Fibroblast of skin of back (primary cell): ENCODE results near the gene CAMTA1.
"Not testable (repeated sequence)": the region's sequence is repeated elsewhere in the genome, so short reads cannot be mapped to it uniquely, and the experiment has no call there.

Experiments used
- DNase-seq: peaks from one replicate; pipeline ENCODE4 v3.0.0-alpha.2; 2013

CAMTA1 gene

DNA sequence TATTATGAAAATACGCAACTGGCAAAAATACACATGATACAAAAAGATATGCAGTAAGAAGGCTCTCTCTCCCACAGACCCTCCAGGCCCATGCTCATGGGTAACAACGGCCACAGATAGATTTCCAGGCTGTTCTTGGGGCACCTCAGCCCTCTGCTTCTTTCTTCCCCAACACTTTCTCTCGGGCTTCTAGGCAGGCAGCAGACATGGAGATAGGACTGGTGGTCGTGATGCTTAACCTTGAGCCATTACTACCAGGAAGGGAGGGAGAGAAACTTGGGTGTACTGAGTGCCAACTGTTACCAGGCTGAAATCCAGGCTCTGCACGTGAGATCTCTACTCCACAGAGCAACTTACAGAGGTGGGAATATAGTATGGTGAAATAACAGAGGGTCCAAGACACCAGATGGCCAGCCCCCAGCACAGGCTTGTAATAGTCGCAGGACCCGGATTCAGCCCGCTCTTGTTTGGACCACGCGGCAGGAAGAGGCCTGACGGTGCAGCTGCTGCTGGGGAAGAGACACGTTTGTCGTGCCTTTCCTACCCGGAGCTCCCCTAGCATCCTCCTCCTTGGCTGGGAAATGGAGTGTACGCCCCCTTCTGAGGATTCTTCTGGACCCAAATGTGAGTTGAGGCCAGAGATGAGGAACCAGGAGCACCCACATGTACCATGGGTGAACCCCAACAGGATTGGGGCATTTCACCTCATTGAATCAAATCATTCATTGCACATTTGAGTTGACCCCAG, 544.8 kb downstream of the CAMTA1 start:
- no peak for DNase-seq

DNA sequence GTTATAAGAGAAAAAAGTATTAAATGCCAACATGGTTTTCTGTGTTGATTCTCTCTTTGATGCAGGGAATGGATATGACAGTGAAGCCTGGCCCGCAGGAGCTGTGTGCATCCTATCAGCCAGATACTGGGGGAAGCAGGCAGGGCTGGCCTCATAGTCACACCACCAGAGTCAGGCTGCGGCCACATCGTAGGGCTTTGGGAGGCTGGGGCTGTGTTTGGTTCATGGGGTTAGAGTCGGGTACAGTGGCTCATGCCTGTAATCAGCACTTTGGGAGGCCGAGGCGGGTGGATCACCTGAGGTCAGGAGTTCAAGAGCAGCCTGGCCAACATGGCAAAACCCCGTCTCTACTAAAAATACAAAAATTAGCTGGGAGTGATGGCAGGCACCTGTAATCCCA, 545.5 kb downstream of the CAMTA1 start:
- DNase-seq: not testable (repeated sequence)

DNA sequence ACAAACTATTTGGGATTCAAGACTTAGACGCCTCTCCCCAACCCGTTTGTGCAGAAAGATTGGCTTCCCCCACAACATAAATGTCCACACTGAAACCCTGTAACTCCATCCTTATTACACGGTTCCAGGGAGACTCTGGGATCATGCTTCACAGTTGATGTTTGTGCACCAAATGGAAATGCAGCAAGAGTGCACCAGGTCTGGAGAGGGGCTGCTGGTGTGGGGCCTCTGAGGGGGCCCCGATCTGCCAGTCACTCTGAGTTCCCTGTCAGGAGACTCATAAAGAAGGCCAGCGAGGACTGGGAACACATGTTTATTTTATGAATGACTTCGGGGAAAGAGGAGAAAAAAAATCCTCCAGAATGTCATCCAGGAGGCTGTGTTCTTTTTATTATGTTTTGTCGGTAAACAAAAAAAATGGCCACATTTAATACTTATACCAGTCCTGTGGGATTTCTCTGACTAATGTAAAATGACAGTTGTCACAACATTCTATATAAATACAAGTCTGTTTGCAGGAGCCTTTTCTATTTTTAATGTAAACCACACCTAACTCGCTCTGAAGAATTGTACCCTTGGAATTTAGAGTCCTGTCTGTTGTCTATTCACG, 546.8 kb downstream of the CAMTA1 start:
- DNase-seq: peak; percentile 19

DNA sequence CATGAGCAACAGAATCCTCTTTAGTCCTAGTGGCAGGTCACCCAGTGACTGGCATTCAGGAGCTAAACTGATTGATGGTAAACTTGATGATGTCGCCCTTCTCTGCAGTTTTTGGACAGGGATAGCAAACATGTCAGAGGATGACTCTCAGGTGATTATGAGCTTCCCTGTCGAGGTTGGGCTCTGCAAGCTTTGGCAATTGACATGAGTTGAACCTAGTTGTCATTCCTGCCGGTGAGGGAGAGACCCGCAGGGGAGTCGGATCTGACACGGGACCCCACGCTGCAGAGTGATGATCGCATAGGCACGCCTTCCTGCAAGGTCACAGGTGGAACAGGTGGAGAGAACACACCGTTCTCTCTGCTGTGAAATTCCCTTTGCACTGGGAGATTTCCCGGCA, 547.8 kb downstream of the CAMTA1 start:
- DNase-seq: no peak

DNA sequence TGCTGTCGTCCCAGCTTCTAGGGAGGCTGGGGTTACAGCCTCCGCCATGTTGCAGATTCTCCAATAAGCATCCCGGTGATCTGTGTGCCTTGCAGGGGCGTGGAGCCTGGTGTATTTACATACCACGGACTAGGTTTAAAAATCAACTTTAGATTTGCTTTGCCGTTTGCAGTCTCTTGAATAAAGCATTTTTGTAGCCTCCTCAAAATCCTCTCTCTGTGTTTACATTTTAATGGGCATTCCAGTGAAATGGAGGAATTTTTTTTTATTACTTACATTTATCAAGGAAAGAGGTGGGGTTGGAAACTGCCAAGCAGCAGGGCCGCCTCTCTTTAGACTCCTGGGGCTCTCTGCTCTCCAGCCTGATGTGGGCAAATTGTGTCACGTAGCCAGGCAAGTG, 548.4 kb downstream of the CAMTA1 start:
- DNase-seq: no peak

DNA sequence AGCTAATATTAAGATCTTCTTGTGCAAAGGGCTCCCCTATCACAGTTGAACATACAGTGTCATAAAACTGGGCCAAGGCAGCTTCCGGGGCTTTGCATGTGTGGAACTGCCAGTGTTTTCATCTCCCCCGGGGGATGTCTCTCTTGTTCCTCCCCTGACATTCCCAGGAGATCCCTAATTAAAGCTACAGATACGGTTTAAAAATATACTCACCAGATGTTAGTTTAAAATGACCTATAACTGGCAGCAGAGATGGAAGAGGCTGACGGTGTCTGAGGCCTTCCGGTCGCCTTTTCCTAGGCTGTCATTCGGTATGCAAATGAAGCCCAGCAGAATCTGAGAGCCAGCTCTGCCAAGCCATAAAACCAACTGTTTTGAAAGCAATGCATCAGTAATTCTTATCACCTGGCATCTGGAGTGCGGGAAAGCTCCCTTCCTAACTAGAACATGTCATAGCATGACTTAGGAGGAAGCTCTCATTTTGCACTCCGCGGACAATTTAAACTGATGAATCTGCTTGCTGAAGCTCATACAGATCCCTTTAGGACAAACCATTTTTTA, 549.3 kb downstream of the CAMTA1 start:
- peak; percentile 59 for DNase-seq

DNA sequence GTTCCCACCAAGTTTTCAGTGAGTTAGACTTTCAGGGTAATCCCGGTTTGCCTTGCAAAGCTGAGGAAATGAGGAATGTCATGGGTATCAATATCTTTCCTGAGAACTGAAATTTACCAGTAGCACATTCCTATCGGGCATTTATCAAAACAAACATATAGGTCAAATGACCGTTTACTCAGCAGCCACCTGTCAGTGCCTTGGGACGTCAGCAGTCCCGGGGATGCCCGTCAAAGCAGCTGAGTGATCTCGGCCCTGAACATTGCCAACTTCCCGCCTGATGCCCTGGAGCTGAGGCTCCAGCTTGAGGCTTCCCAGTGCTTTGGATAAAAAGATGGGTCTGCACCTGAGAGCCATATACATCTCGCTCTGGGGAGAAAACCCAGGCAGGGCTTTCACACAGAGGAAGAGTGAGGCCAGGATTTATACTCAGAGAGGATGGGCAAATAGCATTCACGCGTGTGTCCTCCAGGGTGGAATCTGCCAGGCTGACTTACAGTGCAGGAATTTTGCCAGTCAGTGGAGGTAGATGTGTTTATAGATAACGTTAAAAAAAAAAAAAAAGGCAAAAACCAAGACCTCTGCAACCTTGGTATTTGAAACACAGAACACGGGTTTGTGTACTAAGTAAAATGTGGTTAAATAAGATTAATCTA, 550.1 kb downstream of the CAMTA1 start:
- no peak for DNase-seq

DNA sequence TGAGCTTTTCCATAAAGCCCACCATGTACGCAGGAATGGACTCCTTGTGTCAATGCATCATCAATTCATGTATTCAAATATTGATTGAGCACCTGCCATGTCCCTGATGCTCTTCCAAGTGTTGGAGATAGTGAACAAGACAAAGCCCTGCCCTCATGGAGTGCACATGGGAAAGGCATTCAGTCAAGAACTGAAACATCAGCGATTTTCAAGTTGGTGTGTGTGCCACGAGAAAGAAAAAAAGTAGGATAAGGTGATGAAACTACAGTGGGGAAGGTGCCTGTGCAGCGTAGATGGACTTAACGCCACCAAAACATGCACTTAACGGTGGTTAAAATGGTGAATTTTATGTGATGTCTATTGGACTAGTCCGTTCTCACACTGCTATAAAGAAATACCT, 553.2 kb downstream of the CAMTA1 start:
- no peak for DNase-seq

DNA sequence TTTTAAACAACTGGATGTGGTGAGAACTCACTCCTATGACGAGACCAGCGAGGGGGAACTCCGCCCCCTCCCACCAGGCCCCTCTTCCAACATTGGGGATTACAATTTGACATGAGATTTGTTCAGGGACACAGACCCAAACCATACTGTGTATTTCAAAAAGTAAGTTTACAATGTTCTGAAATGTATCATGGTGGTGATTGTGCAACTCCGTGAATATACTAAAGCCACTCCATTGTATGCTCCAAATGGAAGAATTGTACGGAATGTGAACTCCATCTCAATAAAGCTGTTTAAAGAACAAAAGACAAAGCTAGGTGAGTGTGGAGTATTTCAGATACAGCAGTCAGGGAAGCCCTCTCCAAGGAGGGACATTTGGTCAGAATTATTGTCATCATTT, 553.8 kb downstream of the CAMTA1 start:
- no peak for DNase-seq

DNA sequence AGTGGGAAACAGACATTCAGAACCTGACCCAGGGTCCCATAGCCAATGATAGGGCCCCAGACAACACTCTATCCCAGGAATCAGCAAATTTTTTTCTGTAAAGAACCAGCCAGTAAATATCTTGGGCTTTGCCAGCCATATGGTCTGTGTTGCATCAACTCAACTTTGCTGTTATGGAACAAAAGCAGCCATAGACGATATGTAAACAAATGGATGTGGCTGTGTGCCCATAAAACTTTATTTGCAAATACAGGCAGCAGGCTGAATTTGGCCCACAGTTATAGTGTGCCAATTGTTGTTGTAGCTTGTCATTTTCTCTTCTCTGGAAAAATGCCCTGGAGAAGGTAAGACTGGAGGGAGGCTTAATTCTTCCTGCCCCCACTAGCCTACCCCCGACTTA, 554.7 kb downstream of the CAMTA1 start:
- DNase-seq: no peak

DNA sequence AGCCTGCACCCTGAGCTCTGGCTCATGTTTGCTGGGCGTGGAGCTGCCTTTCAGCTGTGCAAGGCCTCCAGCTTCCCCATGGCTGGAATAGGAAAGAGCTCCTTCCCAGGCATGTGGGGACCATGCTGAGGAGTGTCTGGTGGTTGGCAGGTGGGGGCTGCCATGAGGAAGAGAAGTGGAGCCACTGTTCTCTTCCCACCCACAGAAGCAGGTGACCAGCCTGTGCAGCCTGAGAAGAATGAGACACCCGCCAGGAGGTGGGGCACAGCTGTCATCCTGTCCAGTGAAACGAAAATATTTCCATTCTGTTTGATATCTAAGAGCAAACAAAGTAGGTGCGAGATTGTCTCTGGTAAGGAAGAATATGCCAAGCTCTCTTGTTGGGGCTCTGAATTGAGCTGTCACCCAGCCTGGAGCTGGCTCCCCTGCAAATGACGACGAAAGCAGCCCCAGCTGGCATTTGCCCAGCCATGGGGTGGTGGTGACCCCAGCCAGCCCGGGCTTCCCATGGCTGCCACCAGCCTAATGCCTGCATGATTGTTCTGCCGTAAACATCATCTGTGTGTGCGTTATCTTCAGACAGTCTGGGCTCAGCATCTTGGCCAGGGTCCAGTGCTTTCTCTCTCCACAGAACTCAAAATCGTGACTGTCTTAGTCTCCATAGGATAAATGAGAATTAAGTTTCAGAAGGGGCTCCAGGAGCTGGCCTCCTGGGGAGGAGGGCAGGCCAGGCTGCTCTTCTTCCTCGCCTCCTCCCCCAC, 556.1 kb downstream of the CAMTA1 start:
- peak; percentile 21 for DNase-seq

DNA sequence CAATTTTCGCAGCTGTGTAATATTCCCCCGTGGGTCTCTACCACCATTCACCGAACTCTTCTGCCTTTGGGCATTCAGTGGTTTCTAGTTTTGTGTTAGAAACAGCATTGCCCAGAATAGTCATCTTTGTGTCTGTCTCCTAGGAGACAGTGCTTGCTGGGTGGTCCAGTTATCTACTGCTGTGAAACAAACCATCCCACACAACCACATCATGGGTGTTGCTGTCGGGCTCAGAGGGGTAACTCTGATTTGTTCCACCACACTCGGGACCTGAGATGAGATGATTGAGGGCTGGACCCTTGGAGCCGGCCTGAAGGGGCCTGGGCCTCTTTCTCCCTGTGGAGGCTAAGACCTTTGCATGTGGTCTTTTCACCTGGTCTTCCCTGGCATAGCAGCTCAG, 558.6 kb downstream of the CAMTA1 start:
- DNase-seq: no peak

DNA sequence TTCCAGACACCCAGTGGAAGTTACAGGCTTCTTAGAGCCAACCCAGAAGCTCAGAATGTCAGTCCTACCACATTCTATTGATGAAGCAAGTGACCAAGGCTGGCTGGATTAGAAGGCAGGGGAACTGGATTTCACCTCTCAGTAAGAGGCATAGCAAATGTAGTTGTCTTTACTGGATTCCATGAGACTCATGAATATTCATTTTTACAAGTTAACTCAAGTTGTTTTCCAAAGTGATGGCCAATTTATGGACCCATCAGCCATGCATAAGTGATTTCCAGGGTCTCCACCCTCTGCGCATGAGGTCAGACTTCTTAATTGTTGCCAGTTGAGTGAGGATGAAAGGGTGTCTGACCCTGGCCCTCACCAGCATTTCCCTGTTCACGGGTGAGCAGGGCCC, 559.0 kb downstream of the CAMTA1 start:
- DNase-seq: no peak

DNA sequence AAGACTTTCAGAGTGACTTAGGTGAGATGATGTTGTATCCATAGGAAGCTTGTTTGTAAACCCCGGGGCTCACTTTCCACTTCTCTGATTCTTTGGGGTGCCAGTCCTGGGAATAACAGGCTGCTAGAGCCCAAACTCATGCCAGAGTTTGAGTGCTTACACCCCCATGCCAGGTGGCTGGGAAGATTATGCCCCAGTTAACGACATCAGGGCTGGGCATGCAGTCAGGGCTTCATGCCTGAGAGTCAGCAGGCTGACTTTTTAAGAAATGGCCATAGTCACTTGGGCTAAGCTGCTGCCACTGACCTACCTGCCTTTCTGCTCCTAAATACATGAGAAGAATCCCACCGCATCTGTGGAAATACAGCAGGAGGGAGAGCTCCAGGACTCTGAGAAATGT, 560.3 kb downstream of the CAMTA1 start:
- no peak for DNase-seq

DNA sequence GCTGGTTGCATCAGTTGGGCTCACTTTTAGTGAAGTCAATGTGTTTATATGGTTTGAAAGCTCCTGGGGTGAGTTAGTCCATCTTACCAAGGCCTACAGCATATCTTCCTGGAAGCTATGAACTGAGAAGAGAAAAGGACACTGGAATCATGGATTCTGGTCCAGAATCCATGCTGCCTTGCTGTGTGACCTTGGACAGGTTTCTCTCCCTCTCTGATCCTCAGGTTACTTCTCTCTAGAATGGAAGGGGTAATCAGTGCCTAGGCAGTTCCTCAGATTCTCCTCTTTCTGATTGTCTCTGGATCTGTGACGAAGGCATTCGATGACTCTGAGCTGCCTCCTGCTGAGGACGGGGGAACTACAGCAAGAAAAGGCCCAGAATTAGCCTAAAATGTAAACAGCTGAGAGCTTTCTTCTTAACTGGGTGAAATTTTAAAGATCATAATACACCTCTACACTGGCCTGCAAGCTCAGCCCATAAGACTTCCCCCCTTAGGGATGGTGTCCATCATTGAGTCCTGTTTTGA, 560.9 kb downstream of the CAMTA1 start:
- no peak for DNase-seq

DNA sequence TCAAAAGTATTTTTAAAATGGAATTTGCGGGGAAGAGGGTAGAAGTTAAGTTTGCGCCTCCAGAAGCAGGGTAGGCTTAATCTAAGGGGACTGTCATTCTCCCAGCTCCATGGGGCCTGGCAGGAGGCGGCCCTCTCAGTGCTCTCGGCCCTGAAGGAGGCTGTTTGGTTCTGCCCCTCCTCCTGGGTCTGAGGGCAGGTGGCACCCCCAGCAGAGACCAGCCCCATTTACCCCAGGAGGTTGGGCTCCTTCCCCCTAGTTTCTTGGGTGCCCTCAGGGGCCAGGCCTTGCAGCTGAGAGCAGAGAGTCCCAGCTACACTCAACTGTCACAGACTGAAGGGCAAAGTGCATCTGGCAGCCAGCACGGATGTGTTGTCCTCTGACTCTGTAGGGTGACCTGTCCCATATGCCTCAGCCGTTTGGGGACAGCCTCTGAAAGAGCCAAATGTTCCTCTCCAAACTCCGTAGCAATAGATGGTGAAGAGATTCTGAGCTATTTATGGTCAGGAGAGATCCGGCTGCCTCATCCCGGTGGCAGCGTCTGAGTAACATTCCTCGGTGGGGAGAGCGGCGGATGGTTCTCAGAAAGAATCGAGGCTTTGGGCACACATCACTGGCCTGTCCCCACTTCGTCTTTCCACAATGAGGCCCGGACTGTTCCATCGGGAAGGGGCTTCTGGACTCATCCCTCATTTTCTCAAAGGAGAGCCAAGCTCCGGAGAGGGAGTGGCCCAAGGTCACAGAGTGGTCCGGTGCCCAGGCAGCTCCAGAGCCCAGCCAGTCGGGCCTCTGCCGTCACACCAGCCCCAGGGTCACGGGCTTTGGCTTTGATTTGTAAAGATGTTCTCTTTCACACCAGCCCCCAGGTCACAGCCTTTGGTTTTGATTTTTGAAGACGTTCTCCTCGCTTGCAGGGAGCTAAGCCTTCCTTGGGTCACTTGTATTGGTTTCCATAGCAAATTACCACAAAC, 561.6 kb downstream of the CAMTA1 start:
- DNase-seq: no peak

DNA sequence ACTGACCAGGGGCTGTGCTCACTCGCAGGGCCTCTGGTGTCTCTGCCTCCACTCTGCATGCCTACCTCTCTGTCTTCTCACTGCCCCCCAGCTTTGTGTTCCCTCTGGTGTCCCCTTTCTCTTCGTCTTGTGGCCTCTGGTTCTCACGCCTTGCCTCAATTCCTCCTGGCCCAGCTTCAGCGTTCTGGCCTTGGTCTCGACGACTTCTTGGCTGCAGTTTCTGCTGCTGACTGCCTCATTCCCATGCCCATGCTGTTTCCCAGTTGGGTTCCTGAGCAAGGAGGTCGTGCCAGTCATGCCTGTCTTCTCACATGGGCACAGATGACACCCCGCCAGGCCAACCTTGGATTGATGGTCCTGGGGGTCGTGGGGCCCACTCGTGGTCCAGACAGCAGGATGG, 562.8 kb downstream of the CAMTA1 start:
- no peak for DNase-seq

DNA sequence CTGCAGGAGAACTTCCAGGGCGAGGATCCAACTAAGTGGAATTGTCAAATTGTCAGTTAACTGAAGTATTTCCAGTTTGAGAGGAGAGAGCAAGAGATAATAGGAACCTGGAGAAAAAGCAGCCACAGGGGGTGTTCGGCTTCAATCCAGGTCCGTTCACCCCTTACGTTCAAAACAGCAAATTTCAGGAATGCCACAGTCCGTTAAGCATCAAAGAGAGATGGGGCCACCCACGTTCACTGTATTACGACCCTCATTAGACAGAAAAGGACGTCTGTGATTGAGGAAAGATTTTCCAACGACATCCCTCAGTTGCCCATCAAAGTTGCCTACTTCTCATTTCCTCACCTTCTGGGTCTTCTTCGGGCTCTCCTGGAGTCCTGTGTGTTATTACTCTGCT, 563.3 kb downstream of the CAMTA1 start:
- DNase-seq: no peak

DNA sequence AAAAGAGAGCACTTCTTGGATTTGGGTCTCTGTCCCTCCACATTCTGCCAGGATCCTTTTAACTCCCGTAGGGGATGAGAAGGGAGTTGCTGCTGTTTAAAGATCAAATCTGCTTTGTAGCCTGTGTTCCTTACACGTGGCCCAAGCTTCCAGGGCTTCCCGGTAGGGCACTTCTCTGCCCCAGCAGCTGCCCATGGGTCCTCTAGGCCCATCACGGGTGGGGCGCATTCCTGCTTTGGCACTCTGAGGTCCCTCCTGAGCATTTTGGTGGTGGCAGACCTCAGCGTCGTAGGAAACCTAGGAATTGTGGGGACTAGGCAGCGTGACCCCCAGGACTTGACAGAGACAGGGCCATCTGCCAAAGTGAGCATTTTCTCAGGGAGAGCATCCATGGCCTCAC, 565.5 kb downstream of the CAMTA1 start:
- DNase-seq: no peak

DNA sequence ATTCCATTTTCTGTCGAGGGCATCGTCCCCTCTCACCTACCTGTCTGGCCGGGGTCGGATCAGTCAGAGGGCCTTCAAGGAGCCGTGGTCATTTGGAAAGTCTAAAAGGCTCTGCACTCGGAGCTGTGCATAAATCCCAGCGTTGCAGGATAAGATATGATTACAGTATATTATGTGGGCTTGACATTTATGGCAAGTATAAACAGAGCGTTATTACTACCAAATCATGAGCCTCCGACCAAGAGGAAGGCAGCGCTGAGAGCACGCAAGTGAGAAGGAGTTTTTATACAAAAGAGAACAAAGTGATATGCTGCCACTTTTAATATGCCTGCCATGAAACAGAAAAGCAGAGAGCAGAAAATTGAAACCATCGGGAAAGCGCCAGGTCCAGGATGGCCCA, 566.4 kb downstream of the CAMTA1 start:
- DNase-seq: no peak

DNA sequence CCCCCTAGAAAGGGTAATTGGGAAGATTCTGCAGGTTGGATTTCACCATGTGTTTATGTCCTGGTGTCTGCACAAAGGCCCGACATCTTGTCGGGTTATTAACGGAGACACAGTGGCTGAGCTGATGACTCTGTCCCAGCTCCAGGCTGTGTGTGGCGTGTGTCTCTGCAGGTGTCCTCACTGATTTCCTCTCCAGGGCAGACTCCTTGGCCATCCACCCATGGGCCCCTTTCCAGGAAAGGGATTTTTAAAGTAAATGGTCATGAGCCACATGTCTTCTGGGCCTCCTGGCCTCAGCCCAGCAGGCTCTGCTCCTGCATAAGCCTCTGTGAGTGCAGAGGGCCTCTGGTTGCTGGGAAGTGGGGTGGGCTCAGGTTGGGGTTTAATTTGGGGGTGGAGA, 567.1 kb downstream of the CAMTA1 start:
- DNase-seq: no peak

DNA sequence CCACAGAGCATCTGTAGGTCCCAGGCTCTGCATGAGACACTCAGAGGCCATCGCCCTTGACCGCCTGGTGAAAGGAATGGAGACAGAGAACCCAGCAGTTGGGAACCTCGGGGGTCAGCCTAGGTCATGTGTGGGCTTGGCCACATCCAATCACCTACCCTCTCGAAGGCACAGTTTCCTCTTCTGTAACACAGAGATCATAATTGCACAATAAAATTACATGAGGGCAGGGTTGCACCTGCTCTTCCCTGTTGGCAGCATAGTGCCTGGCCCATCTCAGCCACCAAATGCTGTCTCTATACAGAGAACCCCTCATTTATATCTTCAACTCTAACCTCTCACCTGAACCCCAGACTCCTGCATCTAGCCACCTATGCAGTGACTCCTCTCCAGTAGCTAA, 567.7 kb downstream of the CAMTA1 start:
- DNase-seq: no peak
